Measurements from ENCODE around the gene SPRR1A. TPM values are rescaled to one million over a fixed set of nuclear protein-coding genes. Genes with fewer than 3 reads are reported as not detected.
A peak's percentile ranks its signal among the peaks of the same experiment; 100 is the strongest.

SPRR1A gene
- total and polyA plus RNA-seq, 10 of the 15 experiments (the other 5 are each of a cell fraction or from before 2014, with no cell fraction given), result not detected

- TF ChIP-seq, protein P1, sequence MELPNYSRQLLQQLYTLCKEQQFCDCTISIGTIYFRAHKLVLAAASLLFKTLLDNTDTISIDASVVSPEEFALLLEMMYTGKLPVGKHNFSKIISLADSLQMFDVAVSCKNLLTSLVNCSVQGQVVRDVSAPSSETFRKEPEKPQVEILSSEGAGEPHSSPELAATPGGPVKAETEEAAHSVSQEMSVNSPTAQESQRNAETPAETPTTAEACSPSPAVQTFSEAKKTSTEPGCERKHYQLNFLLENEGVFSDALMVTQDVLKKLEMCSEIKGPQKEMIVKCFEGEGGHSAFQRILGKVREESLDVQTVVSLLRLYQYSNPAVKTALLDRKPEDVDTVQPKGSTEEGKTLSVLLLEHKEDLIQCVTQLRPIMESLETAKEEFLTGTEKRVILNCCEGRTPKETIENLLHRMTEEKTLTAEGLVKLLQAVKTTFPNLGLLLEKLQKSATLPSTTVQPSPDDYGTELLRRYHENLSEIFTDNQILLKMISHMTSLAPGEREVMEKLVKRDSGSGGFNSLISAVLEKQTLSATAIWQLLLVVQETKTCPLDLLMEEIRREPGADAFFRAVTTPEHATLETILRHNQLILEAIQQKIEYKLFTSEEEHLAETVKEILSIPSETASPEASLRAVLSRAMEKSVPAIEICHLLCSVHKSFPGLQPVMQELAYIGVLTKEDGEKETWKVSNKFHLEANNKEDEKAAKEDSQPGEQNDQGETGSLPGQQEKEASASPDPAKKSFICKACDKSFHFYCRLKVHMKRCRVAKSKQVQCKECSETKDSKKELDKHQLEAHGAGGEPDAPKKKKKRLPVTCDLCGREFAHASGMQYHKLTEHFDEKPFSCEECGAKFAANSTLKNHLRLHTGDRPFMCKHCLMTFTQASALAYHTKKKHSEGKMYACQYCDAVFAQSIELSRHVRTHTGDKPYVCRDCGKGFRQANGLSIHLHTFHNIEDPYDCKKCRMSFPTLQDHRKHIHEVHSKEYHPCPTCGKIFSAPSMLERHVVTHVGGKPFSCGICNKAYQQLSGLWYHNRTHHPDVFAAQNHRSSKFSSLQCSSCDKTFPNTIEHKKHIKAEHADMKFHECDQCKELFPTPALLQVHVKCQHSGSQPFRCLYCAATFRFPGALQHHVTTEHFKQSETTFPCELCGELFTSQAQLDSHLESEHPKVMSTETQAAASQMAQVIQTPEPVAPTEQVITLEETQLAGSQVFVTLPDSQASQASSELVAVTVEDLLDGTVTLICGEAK (IDR thresholded peaks at IDR 0.05; ENCODE audit: borderline replicate concordance), result no peak
- TF ChIP-seq CHD4 (IDR thresholded peaks at IDR 0.05), result no peak
- no peak for TF ChIP-seq NR2C2 (IDR thresholded peaks at IDR 0.05; ENCODE audit: borderline replicate concordance, control insufficient read depth, insufficient read length, low read depth)
- peak; percentile 40 for TF ChIP-seq IKZF1 (conservative IDR thresholded peaks at IDR 0.05)
- TF ChIP-seq IKZF2 (IDR thresholded peaks at IDR 0.05), result peak in 1 of 2 experiments; percentile 23; a peak in 1 of 4 replicates
- no peak for TF ChIP-seq POLR2AphosphoS2 (IDR thresholded peaks at IDR 0.05; ENCODE audit: low read depth, low read length)
- TF ChIP-seq, protein P2, sequence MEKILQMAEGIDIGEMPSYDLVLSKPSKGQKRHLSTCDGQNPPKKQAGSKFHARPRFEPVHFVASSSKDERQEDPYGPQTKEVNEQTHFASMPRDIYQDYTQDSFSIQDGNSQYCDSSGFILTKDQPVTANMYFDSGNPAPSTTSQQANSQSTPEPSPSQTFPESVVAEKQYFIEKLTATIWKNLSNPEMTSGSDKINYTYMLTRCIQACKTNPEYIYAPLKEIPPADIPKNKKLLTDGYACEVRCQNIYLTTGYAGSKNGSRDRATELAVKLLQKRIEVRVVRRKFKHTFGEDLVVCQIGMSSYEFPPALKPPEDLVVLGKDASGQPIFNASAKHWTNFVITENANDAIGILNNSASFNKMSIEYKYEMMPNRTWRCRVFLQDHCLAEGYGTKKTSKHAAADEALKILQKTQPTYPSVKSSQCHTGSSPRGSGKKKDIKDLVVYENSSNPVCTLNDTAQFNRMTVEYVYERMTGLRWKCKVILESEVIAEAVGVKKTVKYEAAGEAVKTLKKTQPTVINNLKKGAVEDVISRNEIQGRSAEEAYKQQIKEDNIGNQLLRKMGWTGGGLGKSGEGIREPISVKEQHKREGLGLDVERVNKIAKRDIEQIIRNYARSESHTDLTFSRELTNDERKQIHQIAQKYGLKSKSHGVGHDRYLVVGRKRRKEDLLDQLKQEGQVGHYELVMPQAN (conservative IDR thresholded peaks at IDR 0.05), result no peak
- TF ChIP-seq HDGF (IDR thresholded peaks at IDR 0.05), result no peak
- no peak for TF ChIP-seq PML (IDR thresholded peaks at IDR 0.05; ENCODE audit: low read length)
- TF ChIP-seq SREBF1 (IDR thresholded peaks at IDR 0.05; ENCODE audit: low read length), result no peak
- TF ChIP-seq TARDBP (IDR thresholded peaks at IDR 0.05; ENCODE audit: borderline replicate concordance), result no peak
- TF ChIP-seq SP1 (IDR thresholded peaks at IDR 0.05; ENCODE audit: low read depth, low read length), result no peak
- TF ChIP-seq E4F1 (IDR thresholded peaks at IDR 0.05; ENCODE audit: borderline replicate concordance, partially characterized antibody), result no peak
- no peak for TF ChIP-seq GATAD2B (conservative IDR thresholded peaks at IDR 0.05; ENCODE audit: low read depth)
- no peak for TF ChIP-seq E2F4 (IDR thresholded peaks at IDR 0.05; ENCODE audit: low read depth, low read length)
- no peak for TF ChIP-seq BMI1 (IDR thresholded peaks at IDR 0.05; ENCODE audit: borderline replicate concordance)
Observed at GRCh38 chr1:153032073-153032472, 48.2 kb downstream of the SPRR1A start (continued).

All from GM12878 (cell line).